Keratinocyte (primary cell): ENCODE data around the gene RBM38. TPM values are rescaled to one million over a fixed set of nuclear protein-coding genes. Genes with fewer than 3 reads are reported as not detected.

ENCODE experiments used
- DNase-seq: peaks from one replicate; pipeline ENCODE4 v3.0.0-alpha.2; 2011; ENCODE audit warnings: low read depth, missing footprints, low spot score
- FAIRE-seq: peaks from 2 replicates; lab custom pipeline; 2011; peaks lifted over from hg19 to GRCh38; lab: Jason Lieb, UNC
- H2AFZ ChIP-seq: 2 replicates; pipeline ENCODE4 v1.6.0; 2012; ENCODE audit warnings: low read length, control low read depth, inconsistent platforms; ENCODE audit not compliant: control insufficient read depth
- H3K27ac ChIP-seq: 2 replicates; pipeline ENCODE4 v1.5.1; 2011; ENCODE audit warnings: low read length; ENCODE audit not compliant: control insufficient read depth, insufficient read depth
- H3K27me3 ChIP-seq: 3 replicates; pipeline ENCODE4 v1.6.0; 2011; ENCODE audit warnings: low read length; ENCODE audit not compliant: control insufficient read depth, insufficient read depth; ENCODE audit errors: extremely low read depth
- H3K36me3 ChIP-seq, 2 experiments: 2 replicates in 1 of 2; 3 replicates in 1 of 2; pipeline ENCODE4 v1.5.1; 2011; ENCODE audit warnings: low read length in 2 of 2, mild to moderate bottlenecking in 1 of 2; ENCODE audit not compliant: control insufficient read depth in 2 of 2, insufficient read depth in 2 of 2; ENCODE audit errors: extremely low read depth in 1 of 2
- H3K4me1 ChIP-seq: 3 replicates; pipeline ENCODE4 v1.5.1; 2011; ENCODE audit warnings: low read length; ENCODE audit not compliant: control insufficient read depth, insufficient read depth; ENCODE audit errors: extremely low read depth
- H3K4me2 ChIP-seq: 3 replicates; pipeline ENCODE4 v1.6.0; 2011; ENCODE audit warnings: low read depth, low read length; ENCODE audit not compliant: control insufficient read depth, insufficient read depth; ENCODE audit errors: extremely low read depth
- H3K4me3 ChIP-seq, 3 experiments: fragments of 200-600 bp in 1 of 3; sonication (generic) in 1 of 3; 2 replicates in 2 of 3; 3 replicates in 1 of 3; pipeline ENCODE4 v1.5.1; 2011 to 2016; ENCODE audit warnings: low read length in 3 of 3, mild to moderate bottlenecking in 3 of 3, control low read depth in 2 of 3, inconsistent platforms in 1 of 3, low read depth in 1 of 3, mixed read lengths in 1 of 3, mixed run types in 1 of 3, moderate library complexity in 1 of 3; ENCODE audit not compliant: control insufficient read depth in 2 of 3, insufficient read depth in 2 of 3; ENCODE audit errors: extremely low read depth in 1 of 3
- H3K79me2 ChIP-seq: 2 replicates; pipeline ENCODE4 v1.6.0; 2012; ENCODE audit warnings: low read length; ENCODE audit not compliant: control insufficient read depth, insufficient read depth
- H3K9ac ChIP-seq: 3 replicates; pipeline ENCODE4 v1.6.0; 2011; ENCODE audit warnings: low read length; ENCODE audit not compliant: control insufficient read depth, insufficient read depth; ENCODE audit errors: extremely low read depth
- H3K9me1 ChIP-seq: 3 replicates; pipeline ENCODE4 v1.6.0; 2011; ENCODE audit warnings: low read length; ENCODE audit not compliant: control insufficient read depth, insufficient read depth; ENCODE audit errors: extremely low read depth
- H3K9me3 ChIP-seq: 2 replicates; pipeline ENCODE4 v1.5.1; 2012; ENCODE audit warnings: low read depth, low read length; ENCODE audit not compliant: control insufficient read depth
- H4K20me1 ChIP-seq: 3 replicates; pipeline ENCODE4 v1.6.0; 2011; ENCODE audit warnings: low read length; ENCODE audit not compliant: control insufficient read depth, insufficient read depth; ENCODE audit errors: extremely low read depth
- EZH2 ChIP-seq: IDR thresholded peaks from one replicate; pipeline ENCODE4 v1.6.1; 2012; ENCODE audit warnings: inconsistent platforms, mild to moderate bottlenecking, low read length, moderate library complexity
- dilution Hi-C: fragments of 300-500 bp; cut with MboI; formaldehyde crosslinking; loops from one replicate; pipeline ENCODE4 v1.7.0; 2020; ENCODE audit warnings: low sequenced_read_pairs; ENCODE audit not compliant: extremely low pct_ligation_motif_present
- polyA plus RNA-seq, 5 experiments: library from polyadenylated mRNA; depleted of rRNA in 3 of 5; stranded (reverse) in 3 of 5; stranded (forward) in 1 of 5; unstranded in 1 of 5; fragments of >200 nt; gene quantifications; 1 replicate in 1 of 5; 2 replicates in 3 of 5; 3 replicates in 1 of 5; pipeline versions ENCODE4 v1.2.1 to v1.2.3, GENCODE V29; 2011 to 2012; ENCODE audit warnings: missing spikeins in 2 of 5, low read depth in 1 of 5, low replicate concordance in 1 of 5
- TF ChIP-seq, protein P1 (sequence below), 3 experiments: IDR thresholded peaks in 1 of 3; conservative IDR thresholded peaks in 1 of 3; optimal IDR thresholded peaks in 1 of 3; 2 replicates in 2 of 3; 3 replicates in 1 of 3; pipeline versions ENCODE3 to v1.5.1; 2011; ENCODE audit warnings: low read length in 3 of 3, mild to moderate bottlenecking in 3 of 3, moderate library complexity in 2 of 3, control low read depth in 1 of 3, inconsistent platforms in 1 of 3; ENCODE audit not compliant: insufficient read depth in 2 of 3; ENCODE audit errors: extremely low read depth in 1 of 3

Gene RBM38
- polyA plus RNA-seq, 1 donor (not counting 4 experiments of a cell fraction or from before 2014, with no cell fraction given) = 5.1 TPM

DNA sequence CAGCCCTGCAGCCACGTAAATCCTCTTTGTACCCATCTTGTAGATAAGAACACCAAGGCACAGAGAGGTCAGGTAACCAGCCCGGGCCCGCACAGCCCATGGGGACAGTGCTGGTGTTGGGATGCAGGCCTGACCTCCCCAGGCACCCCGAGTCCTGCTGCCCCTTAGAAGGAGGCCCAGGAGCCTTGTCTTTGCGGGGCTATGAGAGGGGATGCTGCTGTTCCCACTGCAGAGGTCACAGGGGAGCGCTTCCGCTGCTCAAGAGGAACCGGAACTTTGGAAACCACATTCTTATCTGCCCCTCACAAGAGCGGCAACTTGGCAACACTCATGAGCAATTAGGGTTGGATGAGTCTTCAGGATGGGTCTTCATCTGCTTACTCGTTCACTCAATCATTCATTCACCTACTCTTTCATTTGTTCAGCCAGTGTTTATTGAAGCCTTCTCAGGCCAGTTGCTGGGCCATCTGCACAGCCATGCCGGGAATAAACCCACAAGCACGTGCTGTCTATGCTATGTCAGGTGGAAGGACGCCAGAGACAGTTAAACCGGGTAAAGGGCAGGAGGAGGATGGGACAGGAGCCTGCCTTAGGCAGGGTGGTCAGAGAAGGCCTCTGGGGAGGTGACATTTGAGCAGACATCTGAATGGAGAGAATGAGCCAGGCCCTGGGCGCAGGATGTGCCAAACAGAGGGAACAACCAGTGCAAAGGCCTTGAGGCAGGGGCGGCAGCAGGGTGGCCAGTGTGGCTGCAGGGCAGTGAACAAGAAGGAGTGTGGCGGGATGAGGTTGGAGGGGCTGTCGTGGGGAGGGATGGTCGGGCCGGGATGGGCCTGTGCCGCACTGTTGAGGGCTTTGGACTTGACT lies 60.8 kb downstream of the RBM38 start:
- dilution Hi-C loops = no loop called here
- Histone ChIP-seq H2AFZ (no peak overlapping the region), H3K4me2 (no peak overlapping the region), H3K79me2 (no peaks in the 10 kb centered on the region), H3K36me3 (no peaks in the 10 kb centered on the region), H4K20me1 (no peaks in the 10 kb centered on the region), H3K27me3 (peaks cover 55% of the 10 kb centered on the region), H3K4me3 (no peak overlapping the region), H3K9me3 (no peaks in the 10 kb centered on the region), H3K9ac (no peak overlapping the region), H3K27ac (no peak overlapping the region), H3K4me1 (no peaks in the 10 kb centered on the region), H3K9me1 (no peaks in the 10 kb centered on the region)
- FAIRE-seq (no peak), DNase-seq (no peak)
- no peak for TF ChIP-seq EZH2
- TF ChIP-seq, protein P1, sequence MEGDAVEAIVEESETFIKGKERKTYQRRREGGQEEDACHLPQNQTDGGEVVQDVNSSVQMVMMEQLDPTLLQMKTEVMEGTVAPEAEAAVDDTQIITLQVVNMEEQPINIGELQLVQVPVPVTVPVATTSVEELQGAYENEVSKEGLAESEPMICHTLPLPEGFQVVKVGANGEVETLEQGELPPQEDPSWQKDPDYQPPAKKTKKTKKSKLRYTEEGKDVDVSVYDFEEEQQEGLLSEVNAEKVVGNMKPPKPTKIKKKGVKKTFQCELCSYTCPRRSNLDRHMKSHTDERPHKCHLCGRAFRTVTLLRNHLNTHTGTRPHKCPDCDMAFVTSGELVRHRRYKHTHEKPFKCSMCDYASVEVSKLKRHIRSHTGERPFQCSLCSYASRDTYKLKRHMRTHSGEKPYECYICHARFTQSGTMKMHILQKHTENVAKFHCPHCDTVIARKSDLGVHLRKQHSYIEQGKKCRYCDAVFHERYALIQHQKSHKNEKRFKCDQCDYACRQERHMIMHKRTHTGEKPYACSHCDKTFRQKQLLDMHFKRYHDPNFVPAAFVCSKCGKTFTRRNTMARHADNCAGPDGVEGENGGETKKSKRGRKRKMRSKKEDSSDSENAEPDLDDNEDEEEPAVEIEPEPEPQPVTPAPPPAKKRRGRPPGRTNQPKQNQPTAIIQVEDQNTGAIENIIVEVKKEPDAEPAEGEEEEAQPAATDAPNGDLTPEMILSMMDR (optimal IDR thresholded peaks at IDR 0.05 in 1 of 3, IDR thresholded peaks at IDR 0.05 in 1 of 3, conservative IDR thresholded peaks at IDR 0.05 in 1 of 3; ENCODE audit: extremely low read depth in 1 of 3, insufficient read depth in 2 of 3, low read length in 3 of 3) = no peak

DNA sequence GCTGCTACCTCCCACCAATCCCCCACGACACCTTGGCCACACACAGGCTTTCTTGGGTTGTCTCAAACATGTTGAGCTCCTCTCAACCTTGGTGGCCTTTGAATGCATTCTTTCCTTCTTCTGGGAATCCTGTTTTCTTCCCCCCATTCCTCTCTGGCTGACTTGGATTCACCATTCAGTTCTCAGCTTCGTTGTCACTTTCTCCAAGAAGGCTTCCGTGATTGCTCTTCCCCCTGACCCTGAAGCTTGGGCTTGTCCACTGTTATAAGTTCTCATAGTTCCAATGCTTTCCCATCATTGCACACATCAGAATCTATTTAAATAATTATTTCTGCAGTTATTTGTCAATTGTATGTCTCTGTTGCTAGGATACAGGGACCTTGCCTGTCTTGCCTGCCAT lies 64.2 kb downstream of the RBM38 start:
- H3K36me3 ChIP-seq = no peaks in the 10 kb centered on the region
- H3K27me3 ChIP-seq = peaks cover 44% of the 10 kb centered on the region
- dilution Hi-C loops = no loop called here
- no peak for TF ChIP-seq EZH2
- TF ChIP-seq, protein P1 (optimal IDR thresholded peaks at IDR 0.05 in 1 of 3, IDR thresholded peaks at IDR 0.05 in 1 of 3, conservative IDR thresholded peaks at IDR 0.05 in 1 of 3; ENCODE audit: extremely low read depth in 1 of 3, insufficient read depth in 2 of 3, low read length in 3 of 3) = no peak
- H3K4me2 ChIP-seq = no peak overlapping the region
- no peak for FAIRE-seq
- H2AFZ ChIP-seq = no peak overlapping the region
- no peaks in the 10 kb centered on the region for H3K9me1 ChIP-seq
- no peak overlapping the region for H3K4me3 ChIP-seq
- H3K4me1 ChIP-seq = no peaks in the 10 kb centered on the region
- H3K9ac ChIP-seq = no peak overlapping the region
- H3K27ac ChIP-seq = no peak overlapping the region
- no peak for DNase-seq
- H3K9me3 ChIP-seq = peaks cover 6% of the 10 kb centered on the region
- no peaks in the 10 kb centered on the region for H3K79me2 ChIP-seq
- H4K20me1 ChIP-seq = no peaks in the 10 kb centered on the region
